Adipose tissue (tissue), 3 donors: ENCODE measurements around the gene GIT1. TPM values are rescaled to one million over a fixed set of nuclear protein-coding genes. Genes with fewer than 3 reads are reported as not detected.

Experiments
- H3K27ac ChIP-seq: one replicate; pipeline ENCODE4 v1.5.1; 2013; ENCODE audit warnings: low read depth, low read length
- WGBS, 3 donors: extraction: QIAGEN DNeasy Blood & Tissue Kit; methylation state at CpG; one replicate each; pipeline ENCODE4 v1.1.7; 2013; 5-methylcytosine and 5-hydroxymethylcytosine counted together
- polyA plus RNA-seq, 3 donors: library from polyadenylated mRNA; stranded (reverse); fragments of 200-250 nt; gene quantifications; one replicate each; pipeline ENCODE4 v1.2.3, GENCODE V29; 2013
- donor health status: healthy with polysubstance abuse.
- donor health status: Bipolar disorder and iron deficiency.
- donor health status: healthy.

GIT1 gene
- polyA plus RNA-seq, 3 donors: 14.6 to 36.8 (median 30.2) TPM

- WGBS, 3 donors: 56 to 73% (median 64%) methylated on average over 11 to 12 of the region's 12 CpGs
These were observed 4.9 kb downstream of the GIT1 start for GRCh38 chr17:29584452-29585079.

GRCh38 chr17:29583324-29584248 is 5.9 kb downstream of the GIT1 start:
- H3K27ac ChIP-seq: no peak overlapping the region
- WGBS, 3 donors: 83 to 92% (median 90%) methylated on average over 15 to 16 of the region's 16 CpGs

More at GRCh38 chr17:29584452-29585079, 4.9 kb downstream of the GIT1 start:
- H3K27ac ChIP-seq: no peak overlapping the region

GRCh38 chr17:29582772-29583171 is 6.7 kb downstream of the GIT1 start:
- WGBS, 3 donors: 91 to 94% (median 93%) methylated on average over 13 of the region's 13 CpGs
- no peak overlapping the region for H3K27ac ChIP-seq

GRCh38 chr17:29582254-29582765 is 7.1 kb downstream of the GIT1 start:
- H3K27ac ChIP-seq: no peak overlapping the region
- WGBS, 3 donors: 80 to 85% (median 82%) methylated on average over 10 of the region's 10 CpGs

GRCh38 chr17:29581583-29582253 is 7.7 kb downstream of the GIT1 start:
- H3K27ac ChIP-seq: no peak overlapping the region
- WGBS, 3 donors: 85 to 90% (median 88%) methylated on average over 20 of the region's 20 CpGs

GRCh38 chr17:29579866-29580771 is 9.3 kb downstream of the GIT1 start:
- H3K27ac ChIP-seq: no peak overlapping the region
- WGBS, 3 donors: 58 to 64% (median 61%) methylated on average over 15 of the region's 15 CpGs

- H3K27ac ChIP-seq: no peak overlapping the region
- WGBS, 3 donors: 94% methylated on average over 14 of the region's 14 CpGs
These were observed 10.6 kb downstream of the GIT1 start for GRCh38 chr17:29578626-29579485.

GRCh38 chr17:29577385-29578211 is 11.8 kb downstream of the GIT1 start:
- 72 to 89% (median 76%) methylated on average over 22 of the region's 22 CpGs for whole genome bisulfite sequencing, 3 donors
- H3K27ac ChIP-seq: no peak overlapping the region

DNA sequence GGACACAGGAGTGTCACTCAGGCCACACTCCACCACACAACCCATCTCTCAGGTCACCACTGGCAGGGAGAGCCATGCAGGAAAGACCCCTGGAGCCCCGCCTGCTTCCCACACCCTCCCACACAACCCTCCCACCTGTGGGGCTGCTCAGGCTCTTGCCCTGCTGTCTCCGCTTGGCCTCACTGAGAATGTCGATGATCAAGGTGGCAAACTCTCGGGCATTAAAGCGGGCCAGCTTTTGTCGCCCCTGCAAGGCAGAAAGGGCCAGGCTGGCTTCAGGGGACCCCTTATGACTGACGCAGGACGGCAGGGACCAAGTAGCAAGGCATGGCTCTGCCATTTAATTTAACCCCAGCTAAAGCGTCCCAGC is 12.5 kb downstream of the GIT1 start:
- H3K27ac ChIP-seq: no peak overlapping the region
- 93 to 95% (median 94%) methylated on average over 9 of the region's 9 CpGs for WGBS, 3 donors

DNA sequence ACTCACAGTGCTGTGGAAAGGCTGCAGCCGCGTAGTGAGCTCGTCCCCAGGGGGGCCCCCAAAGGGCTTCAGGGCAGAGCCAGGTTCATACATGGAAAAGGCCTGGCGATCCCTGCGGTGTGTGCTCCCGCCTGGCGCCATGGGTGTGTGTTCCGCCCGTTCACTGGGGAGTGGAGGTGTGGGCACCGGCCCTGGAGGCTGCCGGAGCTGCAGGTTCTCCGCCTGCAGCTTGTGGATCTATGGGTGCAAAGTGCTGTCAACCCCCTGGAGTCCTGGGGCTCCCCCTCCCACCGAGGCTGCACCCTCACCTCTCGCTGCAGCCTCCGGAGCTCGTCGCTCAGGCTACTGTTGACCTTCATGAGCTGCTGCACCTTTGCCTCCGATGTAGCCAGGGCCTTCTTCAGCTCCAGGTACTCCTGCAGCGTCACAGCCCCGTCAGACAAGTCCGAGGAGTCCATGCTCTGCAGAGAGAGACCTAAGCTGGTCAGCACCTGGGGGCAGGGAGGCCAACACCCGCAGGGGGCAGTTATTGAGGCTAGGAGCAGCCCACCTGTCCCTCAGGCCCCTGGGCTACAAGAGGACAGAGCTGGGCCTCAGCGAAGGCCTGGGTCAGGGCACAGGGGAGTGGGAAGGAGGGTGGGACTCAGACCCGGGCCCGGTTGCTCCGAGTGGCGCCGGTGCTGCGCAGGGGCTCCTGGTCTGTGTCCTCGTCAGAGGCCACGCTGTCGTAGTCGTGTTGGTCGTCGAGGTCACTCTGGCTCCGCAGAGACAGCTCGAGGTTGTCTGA is 13.0 kb downstream of the GIT1 start:
- WGBS, 3 donors: 95% methylated on average over 37 of the region's 37 CpGs
- H3K27ac ChIP-seq: no peak overlapping the region

- H3K27ac ChIP-seq: no peak overlapping the region
- WGBS, 3 donors: 87 to 88% (median 87%) methylated on average over 28 of the region's 28 CpGs
These were observed 13.8 kb downstream of the GIT1 start for GRCh38 chr17:29575511-29576213.

GRCh38 chr17:29574732-29575510 is 14.5 kb downstream of the GIT1 start:
- WGBS, 3 donors: 40 to 87% (median 84%) methylated on average over 17 of the region's 17 CpGs
- no peak overlapping the region for H3K27ac ChIP-seq

DNA sequence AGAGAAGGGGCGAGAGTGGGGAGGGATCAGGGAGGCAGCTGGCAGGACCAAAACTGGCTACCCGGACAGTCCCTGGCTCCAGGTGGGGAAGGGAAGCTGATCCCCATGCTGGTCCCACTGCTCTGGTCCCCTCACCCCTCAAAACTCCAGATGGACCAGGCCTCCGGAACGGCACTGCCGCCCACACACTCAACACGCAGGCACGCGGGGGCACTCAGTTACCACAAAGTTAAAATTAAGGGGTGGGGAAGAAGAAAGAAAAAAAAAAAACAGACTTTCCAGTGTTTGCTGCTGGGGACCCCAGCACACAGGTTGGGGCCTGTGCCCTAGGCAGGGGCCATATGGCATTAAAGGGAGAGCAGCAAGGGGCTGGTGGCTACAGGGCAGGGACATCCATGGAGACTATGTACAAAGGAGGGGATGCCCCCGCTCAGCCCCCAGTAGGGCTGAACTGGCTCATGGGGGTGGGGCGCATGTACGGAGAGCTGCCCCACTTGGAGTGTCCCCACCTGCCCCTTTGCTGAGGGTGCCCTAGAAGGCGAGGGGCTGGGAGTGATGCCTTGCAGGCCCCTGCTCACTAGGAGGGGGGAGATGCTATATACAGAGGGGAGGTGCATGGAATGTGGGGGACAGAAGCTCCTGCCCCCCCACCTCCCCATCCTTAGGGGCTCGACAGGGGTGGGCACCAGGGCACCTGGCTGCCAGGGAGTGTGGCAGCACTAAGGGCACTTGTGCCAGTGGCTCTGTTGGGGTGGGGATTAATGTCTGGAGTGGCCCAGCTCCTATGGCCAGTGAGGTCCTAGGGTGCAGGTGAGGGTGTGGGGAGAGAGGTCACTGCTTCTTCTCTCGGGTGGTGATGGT is 15.3 kb downstream of the GIT1 start:
- 85 to 92% (median 88%) methylated on average over 13 to 14 of the region's 14 CpGs for WGBS, 3 donors

GRCh38 chr17:29573558-29573869 is 15.9 kb downstream of the GIT1 start:
- WGBS, 3 donors: 69 to 86% (median 83%) methylated on average over 6 of the region's 6 CpGs
- H3K27ac ChIP-seq: no peak overlapping the region

More for the DNA sequence above, 15.3 kb downstream of the GIT1 start:
- no peak overlapping the region for H3K27ac ChIP-seq
